Skeletal muscle satellite cell (primary cell): Measurements from ENCODE around the gene TMEM35B.
"Not testable (repeated sequence)": the region's sequence is repeated elsewhere in the genome, so short reads cannot be mapped to it uniquely, and the experiment has no call there.

Experiments used
- H3K27me3 ChIP-seq: 2 replicates; pipeline ENCODE4 v1.7.0; 2013; ENCODE audit warnings: low read length; ENCODE audit not compliant: control insufficient read depth, insufficient read depth
- H3K36me3 ChIP-seq: 2 replicates; pipeline ENCODE4 v1.7.0; 2013; ENCODE audit warnings: mild to moderate bottlenecking, control low read depth, low read length; ENCODE audit not compliant: insufficient read depth
- H3K4me1 ChIP-seq: 2 replicates; pipeline ENCODE4 v1.7.0; 2013; ENCODE audit warnings: low read length; ENCODE audit not compliant: control insufficient read depth, insufficient read depth
- H3K4me2 ChIP-seq: 2 replicates; pipeline ENCODE4 v1.7.0; 2013; ENCODE audit warnings: mild to moderate bottlenecking, low read length
- H3K4me3 ChIP-seq: 2 replicates; pipeline ENCODE4 v1.7.0; 2013; ENCODE audit warnings: low read length
- H3K9ac ChIP-seq: 2 replicates; pipeline ENCODE4 v1.7.0; 2013; ENCODE audit warnings: mild to moderate bottlenecking, low read depth, low read length, moderate library complexity
- H3K9me3 ChIP-seq: replicated peaks from 2 replicates; pipeline ENCODE4 v1.7.0; 2013; ENCODE audit warnings: mild to moderate bottlenecking, control low read depth, low read length

TMEM35B gene

DNA sequence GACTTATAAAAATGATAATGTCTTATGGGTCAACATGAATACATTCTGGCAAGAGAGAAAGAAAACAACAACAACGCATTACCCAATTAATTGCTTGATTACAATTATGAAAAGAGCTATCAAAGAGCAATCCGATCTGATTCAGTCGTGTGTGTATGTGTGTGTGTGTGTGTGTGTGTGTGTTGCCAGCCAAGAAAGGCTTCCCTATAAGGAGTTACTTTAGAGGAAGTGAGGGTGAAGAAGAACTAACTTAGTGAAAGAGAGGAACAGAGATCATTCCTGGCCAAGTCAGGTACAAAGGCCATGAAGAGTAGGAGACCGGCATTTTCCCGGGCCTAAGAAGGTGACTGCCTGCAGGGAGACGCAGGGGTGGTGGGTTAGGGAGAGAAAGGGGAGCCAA, 9.4 kb downstream of the TMEM35B start:
- Histone ChIP-seq H3K36me3 (peaks cover under 1% of the 10 kb centered on the region), H3K4me3 (no peak overlapping the region), H3K9ac (no peak overlapping the region), H3K9me3 (no peaks in the 10 kb centered on the region), H3K4me1 (no peaks in the 10 kb centered on the region), H3K27me3 (no peaks in the 10 kb centered on the region), H3K4me2 (no peak overlapping the region)

DNA sequence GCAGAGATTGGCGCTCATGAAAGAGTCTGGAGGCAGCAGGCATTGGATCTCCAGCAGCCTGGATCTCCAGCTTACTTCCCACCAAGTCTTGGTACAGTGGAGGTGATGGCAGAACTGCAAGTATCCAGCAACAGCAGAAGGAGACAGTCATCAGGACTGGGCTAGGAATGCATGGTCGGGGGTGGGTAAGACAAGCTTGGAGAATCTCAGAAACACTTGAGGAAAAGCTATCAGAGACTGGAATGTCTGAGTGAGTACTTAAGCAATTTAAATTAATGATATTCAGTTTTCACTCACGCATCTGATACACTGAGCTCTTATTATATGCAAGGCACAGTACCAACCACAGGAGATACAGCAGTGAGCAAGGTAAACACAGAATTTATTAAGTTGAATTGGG, 9.8 kb downstream of the TMEM35B start:
- H3K9me3 ChIP-seq: no peaks in the 10 kb centered on the region
- no peaks in the 10 kb centered on the region for H3K36me3 ChIP-seq
- no peaks in the 10 kb centered on the region for H3K27me3 ChIP-seq
- no peak overlapping the region for H3K4me2 ChIP-seq
- H3K9ac ChIP-seq: no peak overlapping the region
- no peaks in the 10 kb centered on the region for H3K4me1 ChIP-seq
- H3K4me3 ChIP-seq: no peak overlapping the region

DNA sequence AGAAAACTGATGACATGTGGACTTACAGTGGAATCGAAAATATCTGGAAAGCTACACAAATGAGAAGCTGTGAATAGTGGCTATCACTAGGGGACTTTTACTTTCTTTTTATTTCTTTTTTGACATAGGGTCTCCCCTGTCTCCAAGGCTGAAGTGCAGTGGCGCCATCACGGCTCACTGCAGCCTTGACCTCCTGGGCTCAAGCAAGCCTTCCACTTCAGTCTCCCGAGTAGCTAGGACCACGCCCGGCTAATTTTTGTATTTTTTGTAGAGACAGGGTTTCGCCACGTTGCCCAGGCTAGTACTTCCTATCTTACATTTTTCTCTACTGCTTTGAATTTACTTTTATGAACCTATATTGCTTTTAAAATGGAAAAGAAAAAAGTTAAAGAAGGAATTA, 10.5 kb downstream of the TMEM35B start:
- Histone ChIP-seq H3K4me2 (no peak overlapping the region), H3K27me3 (no peaks in the 10 kb centered on the region), H3K36me3 (no peaks in the 10 kb centered on the region), H3K9ac (no peak overlapping the region), H3K4me3 (no peak overlapping the region), H3K9me3 (no peaks in the 10 kb centered on the region), H3K4me1 (no peaks in the 10 kb centered on the region)

- Histone ChIP-seq H3K36me3 (no peaks in the 10 kb centered on the region), H3K9ac (no peak overlapping the region), H3K9me3 (no peaks in the 10 kb centered on the region), H3K27me3 (no peaks in the 10 kb centered on the region), H3K4me2 (no peak overlapping the region), H3K4me3 (no peak overlapping the region), H3K4me1 (no peaks in the 10 kb centered on the region)
Measured at GRCh38 chr1:34973326-34973725, 11.8 kb downstream of the TMEM35B start.

DNA sequence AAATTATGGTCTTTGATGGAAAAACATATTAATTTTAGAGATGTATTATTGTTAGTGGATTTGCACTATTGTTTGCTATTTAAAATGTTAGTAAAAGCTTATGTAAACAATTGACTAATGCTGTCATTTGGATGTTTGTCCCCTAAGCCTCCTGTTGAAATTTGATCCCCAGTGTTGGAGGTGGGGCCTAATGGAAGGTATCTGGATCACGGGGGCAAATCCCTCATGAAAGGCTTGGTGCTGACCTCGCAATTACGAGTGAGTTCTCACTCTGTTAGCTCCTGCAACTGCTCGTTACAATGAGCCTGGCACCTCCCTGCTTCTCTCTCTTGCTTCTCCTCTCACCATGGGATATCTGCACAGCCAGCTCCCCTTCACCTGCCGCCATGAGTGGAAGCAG, 14.3 kb downstream of the TMEM35B start:
- Histone ChIP-seq H3K9me3 (no peaks in the 10 kb centered on the region), H3K9ac (no peak overlapping the region), H3K27me3 (no peaks in the 10 kb centered on the region), H3K4me1 (no peaks in the 10 kb centered on the region), H3K4me2 (no peak overlapping the region), H3K36me3 (no peaks in the 10 kb centered on the region), H3K4me3 (no peak overlapping the region)

GRCh38 chr1:34970220-34970735, 14.9 kb downstream of the TMEM35B start:
- H3K4me3 ChIP-seq: no peak overlapping the region
- H3K4me1 ChIP-seq: no peaks in the 10 kb centered on the region
- peaks cover 4% of the 10 kb centered on the region for H3K27me3 ChIP-seq
- no peaks in the 10 kb centered on the region for H3K9me3 ChIP-seq
- H3K4me2 ChIP-seq: no peak overlapping the region
- no peaks in the 10 kb centered on the region for H3K36me3 ChIP-seq
- H3K9ac ChIP-seq: no peak overlapping the region

- H3K4me2 ChIP-seq, H3K4me1 ChIP-seq, H3K9ac ChIP-seq, H3K36me3 ChIP-seq, H3K9me3 ChIP-seq, H3K27me3 ChIP-seq, H3K4me3 ChIP-seq: not testable (repeated sequence)
Measured at GRCh38 chr1:34968297-34968696, 16.9 kb downstream of the TMEM35B start.

DNA sequence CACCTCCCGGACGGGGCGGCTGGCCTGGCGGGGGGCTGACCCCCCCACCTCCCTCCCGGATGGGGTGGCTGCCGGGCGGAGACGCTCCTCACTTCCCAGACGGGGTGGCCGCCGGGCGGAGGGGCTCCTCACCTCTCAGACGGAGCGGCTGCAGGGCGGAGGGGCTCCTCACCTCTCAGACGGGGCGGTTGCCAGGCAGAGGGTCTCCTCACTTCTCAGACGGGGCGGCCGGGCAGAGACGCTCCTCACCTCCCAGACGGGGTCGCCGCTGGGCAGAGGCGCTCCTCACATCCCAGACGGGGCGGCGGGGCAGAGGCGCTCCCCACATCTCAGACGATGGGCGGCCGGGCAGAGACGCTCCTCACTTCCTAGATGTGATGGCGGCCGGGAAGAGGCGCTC, 17.5 kb downstream of the TMEM35B start:
- not testable (repeated sequence) for H3K9ac ChIP-seq, H3K36me3 ChIP-seq, H3K4me3 ChIP-seq, H3K4me2 ChIP-seq, H3K4me1 ChIP-seq, H3K27me3 ChIP-seq, H3K9me3 ChIP-seq

DNA sequence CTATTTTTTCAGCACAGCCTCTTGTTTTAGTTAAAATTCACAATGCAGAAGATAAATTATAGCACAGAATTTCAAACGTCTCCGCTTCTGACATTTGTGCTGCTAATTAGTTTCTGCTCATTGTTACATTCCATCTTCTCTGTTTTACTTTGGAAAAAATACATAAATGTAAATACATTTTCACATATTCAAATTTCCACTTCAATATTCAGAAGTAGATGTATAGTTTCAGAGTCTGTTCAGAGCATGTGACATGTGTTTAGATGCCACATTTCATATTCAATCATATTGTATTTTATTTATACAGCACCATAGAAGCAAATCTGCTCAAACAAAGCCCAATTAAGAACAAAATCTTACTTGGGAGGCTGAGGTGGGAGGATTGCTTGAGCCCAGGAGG, 19.6 kb downstream of the TMEM35B start:
- Histone ChIP-seq H3K27me3 (peaks cover 13% of the 10 kb centered on the region), H3K9me3 (no peaks in the 10 kb centered on the region), H3K9ac (no peak overlapping the region), H3K36me3 (no peaks in the 10 kb centered on the region), H3K4me3 (no peak overlapping the region), H3K4me2 (no peak overlapping the region), H3K4me1 (no peaks in the 10 kb centered on the region)

GRCh38 chr1:34950428-34950827, 34.7 kb downstream of the TMEM35B start:
- Histone ChIP-seq H3K4me3 (no peak overlapping the region), H3K27me3 (peaks cover 5% of the 10 kb centered on the region), H3K4me1 (no peaks in the 10 kb centered on the region), H3K4me2 (no peak overlapping the region), H3K9me3 (no peaks in the 10 kb centered on the region), H3K36me3 (no peaks in the 10 kb centered on the region), H3K9ac (no peak overlapping the region)

DNA sequence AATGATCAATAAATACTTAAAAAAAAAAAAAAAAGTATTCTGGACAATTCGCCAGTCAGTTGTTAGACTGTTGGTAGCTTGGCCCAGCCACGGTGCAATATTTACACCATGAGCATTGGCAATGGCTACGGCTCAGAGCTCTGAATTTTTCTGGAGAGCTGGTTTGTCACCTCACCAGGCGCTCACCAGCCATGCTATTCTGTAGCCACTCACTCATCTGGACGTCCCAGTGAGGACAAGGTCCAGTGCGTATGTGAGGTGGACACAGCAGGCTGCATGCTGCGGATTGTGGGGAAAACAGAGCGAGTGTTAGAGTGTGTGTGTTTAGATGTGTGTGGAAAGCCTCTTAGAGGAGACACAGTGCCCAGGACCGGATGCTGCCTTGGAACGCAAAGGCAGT, 36.4 kb downstream of the TMEM35B start:
- H3K4me1 ChIP-seq, H3K36me3 ChIP-seq, H3K4me2 ChIP-seq, H3K9ac ChIP-seq, H3K27me3 ChIP-seq, H3K9me3 ChIP-seq, H3K4me3 ChIP-seq: not testable (repeated sequence)

- not testable (repeated sequence) for H3K27me3 ChIP-seq, H3K4me1 ChIP-seq
Measured at GRCh38 chr1:34947641-34948314, 37.4 kb downstream of the TMEM35B start.

More at GRCh38 chr1:34947641-34948314, 37.4 kb downstream of the TMEM35B start:
- H3K4me3 ChIP-seq, H3K4me2 ChIP-seq, H3K9ac ChIP-seq, H3K9me3 ChIP-seq, H3K36me3 ChIP-seq: not testable (repeated sequence)
